Inflammatory macrophage treated with lipopolysaccharide for 1 hour (primary cell): ENCODE measurements around the gene CEP104.

Source experiments
- DNase-seq, 2 donors: peaks; one replicate each; pipeline ENCODE4 v3.0.0-alpha.2; 2020 to 2022

CEP104 gene

GRCh38 chr1:3893190-3893589 lies 36.2 kb upstream of the CEP104 start:
- DNase-seq, result no peak

GRCh38 chr1:3892748-3893147 lies 35.7 kb upstream of the CEP104 start:
- DNase-seq, result no peak

- no peak for DNase-seq
Observed at GRCh38 chr1:3891329-3891865, 34.4 kb upstream of the CEP104 start.

GRCh38 chr1:3890389-3891328 lies 33.6 kb upstream of the CEP104 start:
- peak; percentile 68 to 71 for DNase-seq

- peak; percentile 33 to 47 for DNase-seq
Observed at GRCh38 chr1:3889936-3890335, 32.9 kb upstream of the CEP104 start.

- no peak for DNase-seq
Observed at GRCh38 chr1:3888301-3888700, 31.3 kb upstream of the CEP104 start.

- no peak for DNase-seq
Observed at GRCh38 chr1:3886691-3887090, 29.7 kb upstream of the CEP104 start.

GRCh38 chr1:3886106-3886670 lies 29.2 kb upstream of the CEP104 start:
- no peak for DNase-seq

- DNase-seq, result no peak
Observed at GRCh38 chr1:3885611-3886010, 28.6 kb upstream of the CEP104 start.

- DNase-seq, result no peak
Observed at GRCh38 chr1:3884966-3885365, 28.0 kb upstream of the CEP104 start.

- no peak for DNase-seq
Observed at GRCh38 chr1:3883194-3883925, 26.3 kb upstream of the CEP104 start.

- DNase-seq, result no peak
Observed at GRCh38 chr1:3881193-3881480, 24.1 kb upstream of the CEP104 start.

- DNase-seq, result no peak
Observed at GRCh38 chr1:3880429-3881192, 23.6 kb upstream of the CEP104 start.

GRCh38 chr1:3879787-3880428 lies 22.9 kb upstream of the CEP104 start:
- DNase-seq, result no peak

- no peak for DNase-seq
Observed at GRCh38 chr1:3879099-3879498, 22.1 kb upstream of the CEP104 start.

- DNase-seq, result no peak
Observed at GRCh38 chr1:3876716-3877115, 19.7 kb upstream of the CEP104 start.

- no peak for DNase-seq
Observed at GRCh38 chr1:3874736-3875135, 17.7 kb upstream of the CEP104 start.

GRCh38 chr1:3872546-3872945 lies 15.5 kb upstream of the CEP104 start:
- no peak for DNase-seq

- DNase-seq, result no peak
Observed at GRCh38 chr1:3871451-3871805, 14.4 kb upstream of the CEP104 start.

- DNase-seq, result no peak
Observed at GRCh38 chr1:3869751-3870301, 12.8 kb upstream of the CEP104 start.

GRCh38 chr1:3868464-3869006 lies 11.5 kb upstream of the CEP104 start:
- DNase-seq, result no peak

GRCh38 chr1:3865606-3866160 lies 8.7 kb upstream of the CEP104 start:
- DNase-seq, result no peak
